GM12892 (cell line): ENCODE results near the gene KLC4.
A peak's percentile ranks its signal among the peaks of the same experiment; 100 is the strongest.
"Not testable (repeated sequence)": the region's sequence is repeated elsewhere in the genome, so short reads cannot be mapped to it uniquely, and the experiment has no call there.

Source experiments
- DNase-seq: peaks from one replicate; pipeline ENCODE4 v3.0.0; 2011; ENCODE audit not compliant: insufficient read length
- FAIRE-seq: peaks from 2 replicates; lab custom pipeline; 2011; peaks lifted over from hg19 to GRCh38; lab: Jason Lieb, UNC
- POLR2A ChIP-seq: IDR thresholded peaks from 2 replicates; pipeline ENCODE4 v1.6.1; 2011; ENCODE audit warnings: low read depth, low read length, control low read depth
- POLR2AphosphoS5 ChIP-seq: IDR thresholded peaks from 2 replicates; pipeline ENCODE4 v1.6.1; 2011; ENCODE audit warnings: low read depth, low read length, control low read depth
- TAF1 ChIP-seq: IDR thresholded peaks from 2 replicates; pipeline ENCODE4 v1.6.1; 2011; ENCODE audit warnings: low read depth, mild to moderate bottlenecking, control low read depth, low read length, borderline replicate concordance

Gene KLC4

DNA sequence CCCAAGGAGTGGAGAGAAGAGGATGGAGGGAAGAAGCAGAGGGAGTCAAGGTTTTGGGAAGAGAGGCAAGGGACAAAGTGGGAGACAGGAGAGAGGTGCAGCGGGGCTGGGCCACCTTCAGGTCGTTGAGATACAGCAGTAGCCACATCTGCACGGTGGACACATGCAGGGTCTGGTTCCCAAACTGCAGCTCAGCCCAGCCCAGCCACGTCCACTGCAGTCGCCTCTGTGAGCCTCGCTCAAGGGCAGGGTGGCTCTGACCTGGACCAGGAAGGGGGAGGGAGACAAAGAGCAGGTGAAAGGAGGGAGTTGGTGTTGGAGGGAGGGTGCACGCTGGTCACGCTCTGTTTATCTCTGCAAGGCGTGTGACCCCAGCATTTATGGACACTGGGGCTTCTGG lies 20.7 kb upstream of the KLC4 start:
- TF ChIP-seq POLR2A (no peak), POLR2AphosphoS5 (no peak), TAF1 (no peak)
- no peak for DNase-seq
- FAIRE-seq = no peak

DNA sequence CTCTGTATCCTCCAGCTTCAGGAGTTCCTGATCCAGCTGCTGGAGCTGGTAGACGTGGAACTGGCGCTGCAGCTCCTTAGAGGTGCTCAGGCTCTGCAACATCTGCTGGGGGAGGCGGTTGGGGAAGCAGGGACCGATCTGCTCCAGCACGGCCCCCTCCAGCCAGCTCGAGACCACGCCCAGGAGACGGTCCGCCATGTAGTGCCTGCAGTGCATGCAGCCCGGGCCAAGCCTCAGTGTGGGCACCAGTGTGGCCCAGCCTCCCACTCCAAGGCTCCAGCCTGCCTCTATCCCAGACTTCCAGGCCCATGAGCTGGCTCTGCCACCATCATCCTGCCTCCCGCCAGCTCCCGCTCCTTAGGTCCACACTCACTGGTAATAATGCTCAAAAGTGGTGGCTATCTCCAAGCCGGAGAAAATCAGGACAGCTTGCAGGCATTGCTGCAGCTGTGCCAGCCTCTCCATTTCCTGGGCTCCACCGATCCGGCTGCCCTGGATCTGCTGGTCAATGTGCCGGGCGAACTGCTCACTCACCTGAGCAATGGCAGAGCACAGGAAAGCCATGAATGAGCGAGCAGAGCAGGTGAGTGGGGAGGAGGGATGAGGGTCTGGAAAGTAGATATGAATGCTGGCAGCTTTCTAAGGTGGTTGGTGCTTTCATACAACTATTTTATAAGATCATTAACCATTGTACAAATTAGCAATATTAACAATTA lies 18.7 kb upstream of the KLC4 start:
- no peak for FAIRE-seq

DNA sequence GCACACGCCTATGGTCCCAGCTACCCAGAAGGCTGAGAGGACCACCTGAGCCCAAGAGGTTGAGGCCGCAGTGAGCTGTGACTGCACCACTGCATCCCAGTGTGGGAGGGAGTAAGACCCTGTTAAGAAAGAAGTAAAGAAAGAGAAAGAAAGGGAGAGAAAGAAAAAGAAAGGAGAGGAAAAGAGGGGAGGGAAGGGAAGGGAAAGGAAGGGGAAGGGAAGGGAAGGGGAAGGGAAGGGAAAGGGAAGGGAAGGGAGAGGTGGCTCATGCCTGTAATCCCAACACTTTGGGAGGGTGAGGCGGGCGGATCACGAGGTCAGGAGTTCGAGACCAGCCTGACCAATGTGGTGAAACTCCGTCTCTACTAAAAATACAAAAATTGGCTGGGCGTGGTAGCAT lies 18.0 kb upstream of the KLC4 start:
- not testable (repeated sequence) for FAIRE-seq, DNase-seq

More for the DNA sequence above, 18.7 kb upstream of the KLC4 start:
- DNase-seq = no peak
- TF ChIP-seq TAF1 = no peak
- TF ChIP-seq POLR2AphosphoS5 = no peak
- TF ChIP-seq POLR2A = no peak

DNA sequence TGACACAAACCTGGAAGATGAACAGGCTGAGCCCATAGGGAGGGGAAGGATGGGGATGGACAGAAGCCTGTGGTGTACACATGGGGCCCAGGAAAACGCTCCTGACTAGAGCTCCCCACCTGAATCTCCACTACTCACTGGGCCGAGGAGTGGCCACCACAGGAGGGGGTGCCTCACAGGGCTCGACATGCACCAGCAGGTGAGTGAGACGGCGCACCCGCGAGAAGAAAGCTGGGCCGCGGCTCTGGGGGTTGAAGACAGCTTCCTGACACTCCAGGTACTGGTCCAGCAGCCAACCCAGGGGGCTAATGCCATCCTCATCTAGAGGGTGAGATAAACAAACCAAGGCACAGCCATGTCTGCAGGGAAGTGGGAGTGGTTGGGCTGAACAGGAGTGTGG lies 16.1 kb upstream of the KLC4 start:
- no peak for DNase-seq
- no peak for TF ChIP-seq POLR2AphosphoS5
- TF ChIP-seq POLR2A = no peak
- no peak for TF ChIP-seq TAF1

DNA sequence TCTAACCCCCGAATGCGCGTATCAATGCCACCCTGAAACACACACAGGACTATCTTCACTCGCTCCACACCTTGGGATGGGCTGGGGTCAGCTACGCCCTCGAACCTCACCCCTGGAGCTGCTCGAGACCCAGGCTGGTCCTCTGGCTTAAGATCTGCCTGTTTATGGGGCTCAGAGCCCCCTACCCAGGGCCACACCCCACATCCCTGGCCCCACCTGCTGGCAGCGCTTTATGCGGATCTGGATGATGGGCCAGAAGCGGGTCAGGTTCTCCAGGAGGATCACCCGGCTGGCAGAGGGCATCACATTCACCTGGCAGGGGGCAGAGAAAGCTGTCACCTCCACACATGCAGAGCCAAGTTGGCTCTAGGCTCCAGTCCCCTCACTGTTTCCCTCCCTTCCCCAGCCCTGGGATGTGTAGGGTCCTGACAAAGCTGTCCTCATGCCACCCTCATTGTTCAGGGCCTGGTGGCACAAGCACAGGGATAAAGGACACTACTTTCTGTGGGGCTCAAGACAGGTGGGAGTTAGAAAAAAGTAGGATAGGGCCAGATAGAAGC lies 14.0 kb upstream of the KLC4 start:
- DNase-seq (no peak), FAIRE-seq (no peak)
- TF ChIP-seq POLR2A (no peak), TAF1 (no peak), POLR2AphosphoS5 (no peak)

More for the DNA sequence above, 16.1 kb upstream of the KLC4 start:
- FAIRE-seq = no peak

DNA sequence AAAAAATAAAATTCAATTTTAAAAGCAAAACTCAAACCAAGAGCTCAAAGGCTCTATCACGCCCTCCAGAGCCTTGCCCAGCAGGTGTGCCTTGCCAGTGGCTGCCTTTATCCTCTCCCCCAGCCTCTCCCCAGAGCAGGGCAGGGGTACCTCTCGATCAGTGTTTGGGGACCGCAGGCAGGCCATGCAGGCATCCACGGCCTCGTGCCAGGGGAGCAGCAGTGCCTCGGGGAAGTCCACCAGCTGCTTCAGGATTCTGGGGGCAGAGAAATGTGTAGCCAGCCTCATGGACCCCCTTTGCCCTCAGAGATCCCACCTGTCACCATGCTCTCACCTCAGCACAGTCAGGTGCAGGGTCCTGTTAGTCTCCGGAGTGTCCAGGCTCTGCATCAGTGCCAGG lies 11.4 kb upstream of the KLC4 start:
- TF ChIP-seq POLR2AphosphoS5 = no peak
- TF ChIP-seq POLR2A = no peak
- TF ChIP-seq TAF1 = no peak
- no peak for DNase-seq
- FAIRE-seq = no peak

DNA sequence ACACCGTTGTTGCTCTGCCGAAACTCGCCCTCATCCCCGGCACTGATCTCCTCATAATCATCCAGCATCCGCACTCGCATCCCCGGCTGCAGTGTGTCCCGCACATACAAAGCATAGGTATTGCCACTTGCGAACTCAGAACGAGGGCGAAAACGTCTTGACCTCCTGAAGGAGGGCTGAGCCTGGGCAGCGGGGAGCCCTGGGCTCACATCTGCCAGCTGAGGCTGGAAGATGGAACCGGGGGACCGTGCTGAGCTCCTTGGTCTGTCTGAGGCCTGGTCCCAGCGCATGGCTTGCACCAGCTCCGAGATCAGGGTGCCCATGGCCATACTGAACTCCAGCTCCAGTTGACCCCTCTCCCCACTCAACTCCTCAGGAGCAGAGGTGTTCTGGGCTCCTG lies 8.4 kb upstream of the KLC4 start:
- DNase-seq (no peak), FAIRE-seq (no peak)
- TF ChIP-seq POLR2AphosphoS5 (no peak), TAF1 (no peak), POLR2A (no peak)

DNA sequence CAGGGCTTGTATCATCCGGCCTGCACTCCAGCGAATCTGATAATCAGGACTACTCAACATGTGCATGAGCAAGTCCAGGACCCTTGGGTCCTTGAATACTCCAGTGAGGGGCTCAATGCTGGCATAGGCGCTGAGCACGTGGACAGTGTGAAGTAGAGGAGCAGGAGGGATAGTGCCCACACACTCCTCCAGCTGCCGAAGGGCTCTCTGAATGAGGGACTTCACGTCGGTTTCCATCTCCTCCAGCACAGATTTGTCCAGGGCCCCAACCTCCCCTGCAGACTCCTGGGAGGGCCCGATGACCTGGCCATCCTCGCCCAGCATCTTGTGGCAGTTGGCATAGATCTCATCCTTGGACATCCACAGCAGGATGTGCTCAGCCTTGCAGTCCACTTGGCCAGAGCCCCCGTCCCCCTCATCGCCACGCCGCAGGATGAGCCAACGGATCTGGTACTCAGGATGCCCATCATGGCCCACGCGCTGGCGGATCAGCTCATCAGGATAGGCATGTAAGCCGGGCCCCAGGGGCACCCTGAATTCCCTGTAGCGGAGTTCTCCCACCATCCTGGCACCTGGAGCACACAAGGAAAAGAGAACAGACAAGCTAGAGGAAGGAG lies 7.1 kb upstream of the KLC4 start:
- no peak for DNase-seq
- TF ChIP-seq POLR2A (no peak), TAF1 (no peak)
- no peak for FAIRE-seq

DNA sequence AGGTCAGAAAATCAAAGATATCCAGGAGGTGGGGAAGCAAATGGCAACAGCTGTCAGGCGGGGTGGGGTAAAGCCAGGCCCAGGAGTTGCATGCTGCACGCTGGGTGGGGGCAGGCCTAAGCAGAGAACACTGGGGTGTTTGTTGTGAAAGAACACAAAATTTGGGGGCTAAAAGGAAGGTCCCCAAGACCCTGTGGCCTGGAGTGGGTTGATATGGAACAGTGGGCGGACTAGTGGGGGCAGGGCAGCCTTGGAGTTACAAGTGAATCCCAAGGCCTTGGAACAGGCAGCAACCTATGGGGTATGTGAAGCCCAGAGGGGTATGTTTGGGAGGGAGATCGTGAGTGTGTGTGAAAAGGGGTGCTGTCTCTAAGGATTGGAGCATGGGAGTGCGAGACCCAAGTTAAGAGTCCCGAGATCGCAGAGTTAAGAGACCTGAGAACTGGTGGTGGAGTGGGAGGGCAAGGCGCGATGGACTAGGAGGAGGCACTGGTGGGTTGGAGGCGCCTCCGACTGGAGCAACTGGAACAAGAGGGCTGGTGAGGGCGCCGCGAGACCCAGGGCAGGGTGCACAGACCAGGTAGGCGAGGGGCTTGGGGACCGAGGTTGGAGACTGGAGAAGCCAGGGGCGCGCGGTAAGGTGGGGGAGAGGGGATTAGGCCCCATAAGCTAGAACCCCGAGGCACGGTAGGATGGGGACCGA lies 6.4 kb upstream of the KLC4 start:
- FAIRE-seq (no peak), DNase-seq (no peak)
- TF ChIP-seq TAF1 = no peak
- no peak for TF ChIP-seq POLR2AphosphoS5

DNA sequence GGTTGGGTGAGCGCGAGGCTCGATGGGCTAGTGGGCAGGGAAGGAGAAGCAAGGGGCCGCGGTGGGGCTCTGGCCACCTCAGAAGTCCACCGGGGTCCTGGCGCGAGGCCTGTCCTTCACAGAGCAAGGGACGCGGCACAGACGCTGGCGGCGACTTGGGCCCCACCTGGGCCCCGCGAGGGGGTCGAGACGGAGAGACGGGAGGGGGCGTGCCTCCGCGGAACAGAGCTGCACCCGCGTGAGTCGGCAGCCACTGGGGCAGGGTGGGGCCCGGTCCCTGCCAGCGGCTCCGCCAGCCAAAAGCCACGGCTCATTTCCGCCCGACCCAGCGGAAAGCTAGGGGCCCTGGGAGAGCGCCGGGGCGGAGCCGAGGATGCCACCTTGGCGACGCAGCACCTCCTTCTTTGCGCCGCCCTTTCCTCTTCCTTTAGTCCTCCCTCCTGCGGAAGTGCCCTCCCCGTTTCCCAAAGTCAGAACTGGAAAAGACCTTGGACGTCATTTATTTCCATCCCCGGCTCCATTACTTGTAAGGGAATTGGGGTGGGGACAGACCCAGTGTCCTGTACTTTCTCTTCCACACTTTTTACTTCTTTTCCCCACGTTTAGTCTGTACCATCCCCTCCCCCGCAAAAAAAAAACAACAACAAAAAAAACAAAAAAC lies 5.8 kb upstream of the KLC4 start, which contains the start of gene CUL7:
CUL7 (minus strand) TSS at position 307 of the 661 bp plus-strand sequence. CDS start 1,063 bp downstream, outside the sequence.
- peak; percentile 88 for FAIRE-seq
- peak; percentile 99 for DNase-seq
- peak; percentile 92 for TF ChIP-seq POLR2A
- TF ChIP-seq POLR2AphosphoS5 = peak; percentile 87; the same call in 1 of the 2 replicates
- peak; percentile 56; the same call in 1 of the 2 replicates for TF ChIP-seq TAF1

DNA sequence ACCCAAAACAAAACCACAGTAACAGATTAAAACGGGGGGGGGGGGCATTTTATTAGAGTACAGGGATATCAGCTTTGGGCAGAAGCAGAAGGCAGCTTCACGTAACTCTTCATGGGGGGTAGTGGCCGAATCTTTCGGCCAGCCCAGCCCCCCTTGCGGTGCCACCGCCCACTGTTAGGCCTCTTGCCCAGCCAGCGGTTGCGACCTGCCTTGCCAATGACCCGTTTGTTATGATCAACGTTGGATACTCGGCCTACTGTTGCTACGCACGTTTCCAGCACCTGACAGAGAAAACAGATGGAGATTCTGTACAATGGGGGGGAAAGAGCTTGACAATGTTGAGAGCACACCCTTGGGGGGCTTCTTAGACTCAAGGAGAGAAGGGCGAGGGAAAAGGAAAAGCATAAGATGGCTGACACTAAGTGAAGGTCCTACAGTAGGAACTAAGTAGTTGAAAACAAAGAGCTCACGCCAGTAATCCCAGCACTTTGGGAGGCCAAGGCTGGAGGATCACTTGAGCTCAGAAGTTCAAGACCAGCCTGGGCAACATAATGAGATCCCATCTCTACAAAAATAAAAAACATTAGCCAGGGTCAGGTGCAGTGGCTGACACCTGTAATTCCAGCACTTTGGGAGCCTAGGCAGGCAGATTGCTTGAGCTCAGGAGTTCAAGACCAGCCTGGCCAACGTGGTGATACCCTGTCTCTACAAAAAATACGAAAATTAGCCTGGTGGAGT lies 5.1 kb upstream of the KLC4 start:
- FAIRE-seq (no peak), DNase-seq (no peak)
- TF ChIP-seq POLR2AphosphoS5 (no peak), POLR2A (no peak), TAF1 (no peak)

DNA sequence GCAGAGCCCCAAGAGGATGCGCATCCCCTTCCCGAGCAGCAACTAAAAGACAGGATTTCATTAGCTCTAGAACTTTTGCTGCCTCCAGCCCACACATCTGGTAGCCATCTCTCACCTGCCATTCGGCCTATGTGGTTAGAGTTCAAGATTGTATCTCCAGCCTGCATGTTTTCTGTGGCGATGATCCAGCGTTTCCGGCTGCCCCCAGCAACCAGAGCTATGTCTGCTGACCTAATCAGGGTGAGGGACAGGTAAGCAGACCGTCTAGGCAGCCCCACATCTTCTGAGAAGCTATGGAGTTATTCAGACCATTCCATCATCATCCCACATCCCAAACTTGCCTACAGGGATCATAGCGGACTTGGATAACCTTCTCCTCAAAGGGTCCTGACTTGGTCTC lies 3.5 kb upstream of the KLC4 start:
- FAIRE-seq = no peak

More for the DNA sequence above, 3.5 kb upstream of the KLC4 start:
- no peak for DNase-seq
- no peak for TF ChIP-seq TAF1
- no peak for TF ChIP-seq POLR2AphosphoS5
- TF ChIP-seq POLR2A = no peak
